ENCODE results near the gene WSCD2.

- TF ChIP-seq CTCF (IDR thresholded peaks at IDR 0.05; ENCODE audit: low read length): no peak
- no peak for TF ChIP-seq EZH2phosphoT487 (IDR thresholded peaks at IDR 0.05; ENCODE audit: low read length)
These were observed 17.2 kb downstream of the WSCD2 start for GRCh38 chr12:108146035-108146893.
